Nephron progenitor cell (in vitro differentiated cells): ENCODE measurements around the gene KCNQ1.

ENCODE experiments used
- DNase-seq: peaks from one replicate; pipeline ENCODE4 v3.0.0; 2021
- H3K27ac Mint-ChIP-seq: 2 replicates; pipeline ENCODE4 v1.8.0; 2021; ENCODE audit warnings: mild to moderate bottlenecking, moderate library complexity, mixed read lengths
- H3K27me3 Mint-ChIP-seq: 2 replicates; pipeline ENCODE4 v1.8.0; 2021; ENCODE audit warnings: mild to moderate bottlenecking, low read depth, mixed read lengths; ENCODE audit not compliant: poor library complexity
- H3K36me3 Mint-ChIP-seq: 2 replicates; pipeline ENCODE4 v1.8.0; 2021; ENCODE audit warnings: low read depth, mixed read lengths
- H3K4me1 Mint-ChIP-seq: 2 replicates; pipeline ENCODE4 v1.8.0; 2021; ENCODE audit warnings: mixed read lengths
- H3K4me3 Mint-ChIP-seq: 2 replicates; pipeline ENCODE4 v1.8.0; 2021; ENCODE audit warnings: mild to moderate bottlenecking, moderate library complexity, mixed read lengths
- H3K9me3 Mint-ChIP-seq: 2 replicates; pipeline ENCODE4 v1.8.0; 2021; ENCODE audit warnings: mild to moderate bottlenecking, moderate library complexity, mixed read lengths
- CTCF ChIP-seq: fragments of 200-600 bp; sonication (generic); IDR thresholded peaks from 2 replicates; pipeline ENCODE4 v1.5.0; 2021; ENCODE audit warnings: antibody characterized with exemption

The KCNQ1 gene

GRCh38 chr11:2702771-2703362 is 258.1 kb downstream of the KCNQ1 start:
- no peak for TF ChIP-seq CTCF
- peaks cover 18% of the 10 kb centered on the region for H3K9me3 Mint-ChIP-seq
- peaks cover 3% of the 10 kb centered on the region for H3K27me3 Mint-ChIP-seq
- no peak overlapping the region for H3K27ac Mint-ChIP-seq
- no peak overlapping the region for H3K4me3 Mint-ChIP-seq
- peaks cover 56% of the 10 kb centered on the region for H3K4me1 Mint-ChIP-seq
- no peak for DNase-seq
- peaks cover 4% of the 10 kb centered on the region for H3K36me3 Mint-ChIP-seq

GRCh38 chr11:2703363-2704141 is 258.7 kb downstream of the KCNQ1 start:
- H3K27ac Mint-ChIP-seq: no peak overlapping the region
- no peak overlapping the region for H3K4me3 Mint-ChIP-seq
- no peaks in the 10 kb centered on the region for H3K36me3 Mint-ChIP-seq
- peaks cover 3% of the 10 kb centered on the region for H3K27me3 Mint-ChIP-seq
- H3K4me1 Mint-ChIP-seq: peaks cover 56% of the 10 kb centered on the region
- no peak for TF ChIP-seq CTCF
- H3K9me3 Mint-ChIP-seq: peaks cover 14% of the 10 kb centered on the region
- no peak for DNase-seq

DNA sequence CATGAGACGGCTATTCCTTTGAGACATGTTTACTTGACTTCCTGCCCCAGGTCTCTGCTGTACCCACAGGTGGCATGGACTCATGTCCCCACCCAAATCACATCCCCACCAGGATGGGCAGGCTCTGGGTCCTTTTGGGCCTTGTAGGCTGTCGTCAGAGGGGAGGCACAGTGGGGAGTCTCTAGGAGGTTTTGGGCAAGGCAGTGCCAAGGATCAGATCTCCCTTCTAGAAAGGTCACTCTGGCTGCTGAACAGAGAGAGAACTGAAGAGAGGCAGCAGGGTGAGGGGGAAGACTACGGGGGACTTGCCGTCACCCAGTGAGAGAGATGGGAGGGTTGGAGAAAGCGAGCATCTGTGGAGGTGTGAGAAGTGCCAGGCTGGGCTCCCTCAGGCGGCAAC is 259.5 kb downstream of the KCNQ1 start:
- Mint-ChIP-seq H3K4me3 (no peak overlapping the region), H3K27ac (no peak overlapping the region), H3K4me1 (peaks cover 60% of the 10 kb centered on the region), H3K9me3 (peaks cover 7% of the 10 kb centered on the region), H3K27me3 (peaks cover 3% of the 10 kb centered on the region), H3K36me3 (no peaks in the 10 kb centered on the region)
- TF ChIP-seq CTCF: no peak
- DNase-seq: no peak

- H3K36me3 Mint-ChIP-seq: peaks cover 4% of the 10 kb centered on the region
- no peak for DNase-seq
- no peak overlapping the region for H3K4me3 Mint-ChIP-seq
- no peak overlapping the region for H3K27ac Mint-ChIP-seq
- no peak for TF ChIP-seq CTCF
- H3K9me3 Mint-ChIP-seq: peaks cover 13% of the 10 kb centered on the region
- peaks cover 67% of the 10 kb centered on the region for H3K4me1 Mint-ChIP-seq
- H3K27me3 Mint-ChIP-seq: peaks cover 6% of the 10 kb centered on the region
These were observed 260.2 kb downstream of the KCNQ1 start for GRCh38 chr11:2704896-2705606.

GRCh38 chr11:2706321-2706720 is 261.5 kb downstream of the KCNQ1 start:
- no peak for DNase-seq
- Mint-ChIP-seq H3K36me3 (peaks cover 4% of the 10 kb centered on the region), H3K27ac (no peak overlapping the region), H3K4me3 (no peak overlapping the region), H3K4me1 (peaks cover 62% of the 10 kb centered on the region), H3K27me3 (peaks cover 6% of the 10 kb centered on the region), H3K9me3 (peaks cover 23% of the 10 kb centered on the region)
- no peak for TF ChIP-seq CTCF
